ENCODE measurements around the gene PPIF. TPM values are rescaled to one million over a fixed set of nuclear protein-coding genes. Genes with fewer than 3 reads are reported as not detected.

PPIF gene
- total and polyA plus RNA-seq, 2 donors (not counting 1 experiment from before 2014, with no cell fraction given) = 50.4 to 100 TPM

DNA sequence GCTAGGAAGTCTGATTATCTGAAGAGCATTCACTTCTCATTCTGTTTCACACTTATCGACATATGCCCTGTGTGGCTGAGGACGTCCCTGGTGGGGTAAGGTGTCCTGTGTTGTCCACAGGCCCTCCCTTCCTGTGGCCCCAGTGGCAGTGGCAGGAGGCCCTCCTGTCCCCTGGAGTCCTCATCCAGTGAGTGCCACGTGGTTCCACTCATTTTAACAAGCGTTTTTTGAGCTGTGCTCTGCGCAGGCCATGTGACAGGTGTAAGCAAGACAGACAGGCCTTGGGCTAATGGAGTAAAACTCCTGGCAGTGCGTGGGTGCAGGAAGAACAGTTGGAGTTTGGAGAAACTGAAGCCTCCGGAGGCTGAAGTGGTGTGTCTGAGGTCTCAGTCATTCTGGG lies 39.3 kb upstream of the PPIF start:
- H3K27ac Mint-ChIP-seq = peak overlapping the region; percentile 37
- no peak for ATAC-seq (ENCODE audit: low read depth)
- no peaks in the 10 kb centered on the region for H3K79me2 ChIP-seq (ENCODE audit: control insufficient read depth, insufficient read depth, low read length)

DNA sequence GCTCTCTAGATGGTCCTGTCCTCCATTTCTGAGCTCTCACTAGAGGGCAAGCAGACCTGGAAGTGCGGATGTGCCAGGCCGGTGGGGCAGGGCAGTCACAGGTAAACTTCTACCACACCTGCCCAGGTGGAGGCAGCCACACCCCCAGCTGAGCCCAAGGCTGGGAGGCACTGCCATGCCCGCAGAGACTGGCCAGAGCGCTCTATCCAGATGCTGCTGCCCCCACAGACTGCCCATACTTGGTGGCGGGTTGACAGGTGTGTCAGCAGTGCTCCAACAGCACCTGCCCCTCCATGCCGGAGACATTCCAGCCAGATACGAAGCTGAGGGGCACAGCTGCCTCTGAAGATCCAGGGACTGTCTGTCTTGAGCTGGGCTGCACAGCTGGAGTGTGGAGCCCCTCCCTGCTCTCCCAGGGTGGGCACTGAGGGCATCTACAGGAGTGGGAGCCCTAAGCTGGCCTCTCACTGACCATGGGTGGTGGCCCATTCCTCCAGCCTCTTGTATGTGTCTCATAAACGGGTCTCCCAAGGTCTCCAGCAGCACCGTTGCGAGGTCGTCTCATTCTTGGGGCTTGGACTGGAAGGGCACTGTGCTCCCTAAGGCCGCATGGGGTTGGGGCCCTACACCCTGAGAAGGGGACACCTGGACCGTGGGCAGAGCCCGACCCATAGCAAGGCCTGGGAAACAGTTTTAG lies 38.2 kb upstream of the PPIF start:
- POLR2A ChIA-PET = interaction anchor here (0.7 kb wide), 1 partner anchor 16 kb away, joined by 3 read pairs; no protein-coding TSS in a partner anchor

More for the DNA sequence above, 39.3 kb upstream of the PPIF start:
- intact Hi-C loops (cut with micrococcal nuclease) = no loop called here
- ChIA-PET POLR2A (no interaction called here), CTCF (no interaction called here)
- no peak overlapping the region for H3K27ac ChIP-seq (ENCODE audit: low read length in 2 of 2)
- Mint-ChIP-seq H3K27me3 (no peaks in the 10 kb centered on the region), H3K9me3 (ENCODE audit: insufficient read depth) (no peaks in the 10 kb centered on the region), H3K4me3 (no peak overlapping the region), H3K4me1 (no peaks in the 10 kb centered on the region)
- no peak overlapping the region for H3K4me3 ChIP-seq (ENCODE audit: control extremely low read depth in 1 of 5, extremely low read depth in 1 of 5, insufficient read depth in 1 of 5, low read depth in 2 of 5, low read length in 4 of 5)
- H3K4me1 ChIP-seq (ENCODE audit: control insufficient read depth in 2 of 2, insufficient read depth in 2 of 2, low read length in 2 of 2) = no peaks in the 10 kb centered on the region
- H4K20me1 ChIP-seq (ENCODE audit: control insufficient read depth, insufficient read depth, low read length, poor library complexity, severe bottlenecking) = no peaks in the 10 kb centered on the region
- no peak overlapping the region for H3K4me2 ChIP-seq (replicated peaks; ENCODE audit: low read depth, low read length, poor library complexity, severe bottlenecking)
- 86% methylated on average over 6 of the region's 7 CpGs for WGBS (ENCODE audit: insufficient coverage)
- no peak overlapping the region for H3K9ac ChIP-seq (ENCODE audit: low read length)
- H3K9me3 ChIP-seq (ENCODE audit: control extremely low read depth in 1 of 3, control insufficient read depth in 2 of 3, insufficient read depth in 1 of 3, low read length in 2 of 3) = no peaks in the 10 kb centered on the region
- DNase-seq = no peak
- TF ChIP-seq, protein P1, sequence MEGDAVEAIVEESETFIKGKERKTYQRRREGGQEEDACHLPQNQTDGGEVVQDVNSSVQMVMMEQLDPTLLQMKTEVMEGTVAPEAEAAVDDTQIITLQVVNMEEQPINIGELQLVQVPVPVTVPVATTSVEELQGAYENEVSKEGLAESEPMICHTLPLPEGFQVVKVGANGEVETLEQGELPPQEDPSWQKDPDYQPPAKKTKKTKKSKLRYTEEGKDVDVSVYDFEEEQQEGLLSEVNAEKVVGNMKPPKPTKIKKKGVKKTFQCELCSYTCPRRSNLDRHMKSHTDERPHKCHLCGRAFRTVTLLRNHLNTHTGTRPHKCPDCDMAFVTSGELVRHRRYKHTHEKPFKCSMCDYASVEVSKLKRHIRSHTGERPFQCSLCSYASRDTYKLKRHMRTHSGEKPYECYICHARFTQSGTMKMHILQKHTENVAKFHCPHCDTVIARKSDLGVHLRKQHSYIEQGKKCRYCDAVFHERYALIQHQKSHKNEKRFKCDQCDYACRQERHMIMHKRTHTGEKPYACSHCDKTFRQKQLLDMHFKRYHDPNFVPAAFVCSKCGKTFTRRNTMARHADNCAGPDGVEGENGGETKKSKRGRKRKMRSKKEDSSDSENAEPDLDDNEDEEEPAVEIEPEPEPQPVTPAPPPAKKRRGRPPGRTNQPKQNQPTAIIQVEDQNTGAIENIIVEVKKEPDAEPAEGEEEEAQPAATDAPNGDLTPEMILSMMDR (IDR thresholded peaks at IDR 0.05) = no peak
- no peak for TF ChIP-seq EZH2 (IDR thresholded peaks at IDR 0.05; ENCODE audit: borderline replicate concordance, insufficient read depth, low read depth, low read length, poor library complexity, severe bottlenecking)
- no peaks in the 10 kb centered on the region for H3K27me3 ChIP-seq (replicated peaks in 1 of 4; ENCODE audit: control extremely low read depth in 1 of 4, control insufficient read depth in 3 of 4, insufficient read depth in 4 of 4, low read length in 3 of 4)
- peaks cover 0 to 81% of the 10 kb centered on the region in 2 experiments for H3K36me3 ChIP-seq (replicated peaks in 1 of 2; ENCODE audit: control extremely low read depth in 1 of 2, control insufficient read depth in 1 of 2, extremely low read depth in 1 of 2, insufficient read depth in 2 of 2, low read length in 1 of 2)
- no peak overlapping the region for H2AFZ ChIP-seq (ENCODE audit: insufficient read depth, low read depth, low read length, poor library complexity, severe bottlenecking)

More for the DNA sequence above, 38.2 kb upstream of the PPIF start:
- Histone ChIP-seq H3K9ac (ENCODE audit: low read length) (no peak overlapping the region), H3K27me3 (replicated peaks in 1 of 4; ENCODE audit: control extremely low read depth in 1 of 4, control insufficient read depth in 3 of 4, insufficient read depth in 4 of 4, low read length in 3 of 4) (no peaks in the 10 kb centered on the region), H3K4me1 (ENCODE audit: control insufficient read depth in 2 of 2, insufficient read depth in 2 of 2, low read length in 2 of 2) (no peaks in the 10 kb centered on the region), H3K4me3 (ENCODE audit: control extremely low read depth in 1 of 5, extremely low read depth in 1 of 5, insufficient read depth in 1 of 5, low read depth in 2 of 5, low read length in 4 of 5) (no peak overlapping the region), H3K27ac (ENCODE audit: low read length in 2 of 2) (no peak overlapping the region), H4K20me1 (ENCODE audit: control insufficient read depth, insufficient read depth, low read length, poor library complexity, severe bottlenecking) (no peaks in the 10 kb centered on the region), H3K36me3 (replicated peaks in 1 of 2; ENCODE audit: control extremely low read depth in 1 of 2, control insufficient read depth in 1 of 2, extremely low read depth in 1 of 2, insufficient read depth in 2 of 2, low read length in 1 of 2) (peaks cover 0 to 78% of the 10 kb centered on the region in 2 experiments), H3K79me2 (ENCODE audit: control insufficient read depth, insufficient read depth, low read length) (no peaks in the 10 kb centered on the region), H3K9me3 (ENCODE audit: control extremely low read depth in 1 of 3, control insufficient read depth in 2 of 3, insufficient read depth in 1 of 3, low read length in 2 of 3) (no peaks in the 10 kb centered on the region), H2AFZ (ENCODE audit: insufficient read depth, low read depth, low read length, poor library complexity, severe bottlenecking) (no peak overlapping the region), H3K4me2 (replicated peaks; ENCODE audit: low read depth, low read length, poor library complexity, severe bottlenecking) (no peak overlapping the region)
- DNase-seq = no peak
- intact Hi-C loops (cut with micrococcal nuclease) = no loop called here
- Mint-ChIP-seq H3K27me3 (no peaks in the 10 kb centered on the region), H3K4me1 (no peaks in the 10 kb centered on the region), H3K27ac (no peak overlapping the region), H3K4me3 (no peak overlapping the region), H3K9me3 (ENCODE audit: insufficient read depth) (no peaks in the 10 kb centered on the region)
- no peak for TF ChIP-seq EZH2 (IDR thresholded peaks at IDR 0.05; ENCODE audit: borderline replicate concordance, insufficient read depth, low read depth, low read length, poor library complexity, severe bottlenecking)
- TF ChIP-seq, protein P1 (IDR thresholded peaks at IDR 0.05) = no peak
- CTCF ChIA-PET = no interaction called here
- 90% methylated on average over 14 of the region's 14 CpGs for WGBS (ENCODE audit: insufficient coverage)
- no peak for ATAC-seq (ENCODE audit: low read depth)
